GM18951 (cell line): Measurements from ENCODE around the gene TMEM106C.

Experiments
- POLR2A ChIP-seq: IDR thresholded peaks from 4 replicates; pipeline ENCODE4 v1.6.1; 2011; ENCODE audit warnings: mild to moderate bottlenecking; ENCODE audit not compliant: insufficient read length, insufficient read depth; ENCODE audit errors: extremely low read depth
- in situ Hi-C: fragments of 300-500 bp; cut with MboI; formaldehyde crosslinking; loops from one replicate; pipeline ENCODE4 v1.12.0; 2022; ENCODE audit warnings: low sequenced_read_pairs, mixed read lengths, inconsistent platforms; ENCODE audit not compliant: unreplicated experiment

TMEM106C gene

GRCh38 chr12:48002773-48003218, 39.4 kb downstream of the TMEM106C start:
- in situ Hi-C loops, result no loop called here
- no peak for TF ChIP-seq POLR2A

- TF ChIP-seq POLR2A, result no peak
- in situ Hi-C loops, result no loop called here
Observed at GRCh38 chr12:48003226-48004052, 40.0 kb downstream of the TMEM106C start.

- in situ Hi-C loops, result no loop called here
- TF ChIP-seq POLR2A, result no peak
Observed at GRCh38 chr12:48004053-48004941, 40.9 kb downstream of the TMEM106C start, which contains the start of gene COL2A1. TSS of gene COL2A1 (minus strand) at chr12:48004476. CDS start at chr12:48004321, 155 bp downstream.

- TF ChIP-seq POLR2A, result no peak
- in situ Hi-C loops, result no loop called here
Observed at GRCh38 chr12:48005001-48005749, 41.8 kb downstream of the TMEM106C start.

GRCh38 chr12:48005750-48006021, 42.3 kb downstream of the TMEM106C start:
- TF ChIP-seq POLR2A, result no peak
- in situ Hi-C loops, result no loop called here

GRCh38 chr12:48007206-48007605, 43.8 kb downstream of the TMEM106C start:
- TF ChIP-seq POLR2A, result no peak
- in situ Hi-C loops, result no loop called here

GRCh38 chr12:48008349-48008748, 45.0 kb downstream of the TMEM106C start:
- no peak for TF ChIP-seq POLR2A
- in situ Hi-C loops, result no loop called here

- in situ Hi-C loops, result no loop called here
- no peak for TF ChIP-seq POLR2A
Observed at GRCh38 chr12:48008950-48009349, 45.6 kb downstream of the TMEM106C start.

GRCh38 chr12:48009471-48009870, 46.1 kb downstream of the TMEM106C start:
- TF ChIP-seq POLR2A, result no peak
- in situ Hi-C loops, result no loop called here

- no peak for TF ChIP-seq POLR2A
- in situ Hi-C loops, result no loop called here
Observed at GRCh38 chr12:48010366-48010970, 47.1 kb downstream of the TMEM106C start.

GRCh38 chr12:48012070-48012469, 48.7 kb downstream of the TMEM106C start:
- in situ Hi-C loops, result no loop called here
- TF ChIP-seq POLR2A, result no peak

- in situ Hi-C loops, result no loop called here
- no peak for TF ChIP-seq POLR2A
Observed at GRCh38 chr12:48013287-48013686, 49.9 kb downstream of the TMEM106C start.

GRCh38 chr12:48015129-48015528, 51.7 kb downstream of the TMEM106C start:
- TF ChIP-seq POLR2A, result no peak
- in situ Hi-C loops, result no loop called here

GRCh38 chr12:48015954-48016353, 52.6 kb downstream of the TMEM106C start:
- TF ChIP-seq POLR2A, result no peak
- in situ Hi-C loops, result no loop called here
